K562 (cell line): ENCODE data around the gene PLEKHA7. TPM values are rescaled to one million over a fixed set of nuclear protein-coding genes. Genes with fewer than 3 reads are reported as not detected.

Experiments used
- CREBBP ChIP-seq: IDR thresholded peaks from one replicate; pipeline ENCODE4 v1.6.1; 2012; ENCODE audit warnings: low read depth, mild to moderate bottlenecking, control low read depth, inconsistent platforms, low read length
- DIDO1 ChIP-seq: fragments of 450-650 bp; IDR thresholded peaks from 2 replicates; pipeline ENCODE4 v1.6.1; 2016; ENCODE audit warnings: low read depth, missing biosample characterization, missing genetic modification characterization
- ETV6 ChIP-seq, 3 experiments: fragments of 150-350 bp in 1 of 3; sonication (generic) in 1 of 3; formaldehyde crosslinking in 1 of 3; IDR thresholded peaks; 2 replicates each; pipeline versions ENCODE4 v1.6.1 to v1.8.0; 2014 to 2022; ENCODE audit warnings: borderline replicate concordance in 2 of 3, low read depth in 2 of 3, antibody characterized with exemption in 1 of 3, low read length in 1 of 3, mild to moderate bottlenecking in 1 of 3, missing genetic modification reagents in 1 of 3
- LCOR ChIP-seq: sonication (generic); formaldehyde crosslinking; IDR thresholded peaks from 2 replicates; pipeline ENCODE4 v1.8.0; 2022; ENCODE audit warnings: mild to moderate bottlenecking, missing genetic modification reagents
- MXI1 ChIP-seq: IDR thresholded peaks from 2 replicates; pipeline ENCODE4 v1.6.1; 2011; ENCODE audit warnings: low read depth, mild to moderate bottlenecking, improper control_type of control experiment, low read length
- NR2C1 ChIP-seq, 2 experiments: fragments of 450-650 bp; IDR thresholded peaks; 2 replicates each; pipeline ENCODE4 v1.6.1; 2017; ENCODE audit warnings: mild to moderate bottlenecking in 2 of 2, antibody characterized with exemption in 1 of 2, inconsistent platforms in 1 of 2, missing compliant biosample characterization in 1 of 2, missing genetic modification characterization in 1 of 2
- PHF8 ChIP-seq: fragments of 200-600 bp; sonication (generic); IDR thresholded peaks from 2 replicates; pipeline ENCODE4 v1.6.1; 2012; ENCODE audit warnings: mixed run types, mild to moderate bottlenecking, inconsistent platforms, low read length, moderate library complexity, borderline replicate concordance
- RCOR1 ChIP-seq, 2 experiments: IDR thresholded peaks; 2 replicates each; pipeline ENCODE4 v1.6.1; 2012; ENCODE audit warnings: low read depth in 2 of 2, low read length in 2 of 2, borderline replicate concordance in 1 of 2, improper control_type of control experiment in 1 of 2
- RFX7 ChIP-seq: fragments of 250-450 bp; sonication (Bioruptor Pico); IDR thresholded peaks from 2 replicates; pipeline ENCODE4 v1.5.1; 2021; ENCODE audit warnings: mild to moderate bottlenecking
- RUNX1 ChIP-seq: sonication (generic); IDR thresholded peaks from 2 replicates; pipeline ENCODE4 v1.6.1; 2016; ENCODE audit warnings: antibody characterized with exemption, low read depth
- TAF7 ChIP-seq: fragments of 450-650 bp; IDR thresholded peaks from 2 replicates; pipeline ENCODE4 v1.6.1; 2016; ENCODE audit warnings: missing genetic modification characterization, missing compliant biosample characterization
- ZMIZ1 ChIP-seq, 2 experiments: fragments of 150-350 bp in 1 of 2; IDR thresholded peaks; 2 replicates each; pipeline ENCODE4 v1.6.1; 2012 to 2016; ENCODE audit warnings: low read depth in 2 of 2, low read length in 2 of 2, mild to moderate bottlenecking in 1 of 2, moderate library complexity in 1 of 2
- ZNF318 ChIP-seq, 2 experiments: fragments of 450-650 bp; IDR thresholded peaks; 2 replicates each; pipeline ENCODE4 v1.6.1; 2016; ENCODE audit warnings: mild to moderate bottlenecking in 2 of 2, borderline replicate concordance in 1 of 2, low read depth in 1 of 2, moderate library complexity in 1 of 2
- ZNF583 ChIP-seq: fragments of 250-450 bp; sonication (Bioruptor Pico); IDR thresholded peaks from 2 replicates; pipeline ENCODE4 v1.4.0; 2020
- ZNF644 ChIP-seq: fragments of 200-800 bp; sonication (Bioruptor generic); IDR thresholded peaks from 2 replicates; pipeline ENCODE4 v1.6.1; 2016; ENCODE audit warnings: low read depth, missing genetic modification characterization, missing compliant biosample characterization
- ZNF780A ChIP-seq: fragments of 250-450 bp; sonication (Bioruptor Pico); IDR thresholded peaks from 2 replicates; pipeline ENCODE4 v1.5.0; 2021; ENCODE audit warnings: mild to moderate bottlenecking
- polyA plus RNA-seq, 8 experiments: library from polyadenylated mRNA; depleted of rRNA in 4 of 8; stranded (reverse) in 5 of 8; unstranded in 3 of 8; fragments of >200 nt; fragmentation: Nextera tagmentation in 2 of 8; fragmentation: Illumina TruSeq in 1 of 8; extraction: Ambion mirVana in 2 of 8; extraction: Trizol in 1 of 8; gene quantifications; 2 replicates each; pipeline versions ENCODE4 v1.2.1 to v1.2.3, GENCODE V29; 2011 to 2014; ENCODE audit warnings: inconsistent platforms in 1 of 8, missing spikeins in 1 of 8
- total RNA-seq, 7 experiments: library from RNA; depleted of rRNA in 6 of 7; stranded (reverse); fragments of >200 nt in 6 of 7; fragmentation: Illumina TruSeq in 2 of 7; extraction: Trizol in 2 of 7; gene quantifications; 2 replicates each; pipeline versions ENCODE4 v1.2.1 to v1.2.3, GENCODE V29; 2011 to 2021; ENCODE audit warnings: low replicate concordance in 1 of 7

PLEKHA7 gene
- total and polyA plus RNA-seq, 9 of the 15 experiments (the other 6 are each of a cell fraction or from before 2014, with no cell fraction given), result 0.06 to 0.77 (median 0.20) TPM; not detected in 1

- TF ChIP-seq LCOR (CRISPR knock-in tag), result 0 out of 2 replicates have a peak, but pooled peaks have one; percentile 61
- peak in 1 of 2 experiments; percentile 82; a peak in 2 of 4 replicates for TF ChIP-seq ZMIZ1 (IDR thresholded peaks at IDR 0.05; ENCODE audit: low read depth in 2 of 2, low read length in 2 of 2)
- peak; percentile 87 to 90; a peak in 3 of 4 replicates for TF ChIP-seq RCOR1 (IDR thresholded peaks at IDR 0.05; ENCODE audit: borderline replicate concordance in 1 of 2, low read depth in 2 of 2, low read length in 2 of 2)
- TF ChIP-seq CREBBP, result no peak
- no peak for TF ChIP-seq ZNF780A
- TF ChIP-seq DIDO1, result no peak
- TF ChIP-seq NR2C1 (IDR thresholded peaks at IDR 0.05), result no peak
- no peak for TF ChIP-seq NR2C1 (tag; IDR thresholded peaks at IDR 0.05)
- TF ChIP-seq RFX7 (CRISPR knock-in tag), result no peak
- no peak for TF ChIP-seq ZNF583 (CRISPR knock-in tag)
- TF ChIP-seq ZNF318 (IDR thresholded peaks at IDR 0.05; ENCODE audit: borderline replicate concordance in 1 of 2, low read depth in 1 of 2), result no peak
- no peak for TF ChIP-seq ZNF644 (tag)
- TF ChIP-seq PHF8, result no peak
- no peak for TF ChIP-seq TAF7
- TF ChIP-seq ETV6 (IDR thresholded peaks at IDR 0.05; ENCODE audit: borderline replicate concordance in 1 of 2, low read depth in 2 of 2, low read length in 1 of 2), result no peak
- TF ChIP-seq ETV6 (CRISPR knock-in tag; IDR thresholded peaks at IDR 0.05; ENCODE audit: borderline replicate concordance), result no peak
- TF ChIP-seq RUNX1, result 0 out of 2 replicates have a peak, but pooled peaks have one; percentile 80
- TF ChIP-seq MXI1, result no peak
Measured at GRCh38 chr11:16857186-16857585, 157.0 kb downstream of the PLEKHA7 start (continued).
